Mesodermal cell (in vitro differentiated cells): ENCODE measurements around the gene SGPL1.

ENCODE experiments used
- H3K27ac ChIP-seq: 2 replicates; pipeline ENCODE4 v1.7.0; 2013; ENCODE audit warnings: mild to moderate bottlenecking, low read depth, low read length, moderate library complexity; ENCODE audit not compliant: severe bottlenecking
- H3K36me3 ChIP-seq: 2 replicates; pipeline ENCODE4 v1.7.1; 2013; ENCODE audit warnings: mild to moderate bottlenecking, low read length, moderate library complexity; ENCODE audit not compliant: control insufficient read depth, insufficient read depth
- H3K4me1 ChIP-seq: one replicate; pipeline ENCODE4 v1.7.1; 2013; ENCODE audit warnings: mild to moderate bottlenecking, low read length; ENCODE audit not compliant: insufficient read depth, control insufficient read depth, poor library complexity, severe bottlenecking
- H3K4me3 ChIP-seq: 2 replicates; pipeline ENCODE4 v1.7.0; 2013; ENCODE audit warnings: low read length, control low read depth, mild to moderate bottlenecking; ENCODE audit not compliant: insufficient read depth, poor library complexity, severe bottlenecking; ENCODE audit errors: extremely low read depth
- H3K9me3 ChIP-seq: 2 replicates; pipeline ENCODE4 v1.7.1; 2013; ENCODE audit warnings: mild to moderate bottlenecking, low read length, moderate library complexity; ENCODE audit not compliant: control insufficient read depth
- WGBS, 2 experiments: methylation state at CpG; one replicate each; pipeline ENCODE4 v1.1.5; 2013; ENCODE audit warnings: missing lambda C conversion rate in 2 of 2; ENCODE audit not compliant: insufficient coverage in 2 of 2; 5-methylcytosine and 5-hydroxymethylcytosine counted together

Gene SGPL1

DNA sequence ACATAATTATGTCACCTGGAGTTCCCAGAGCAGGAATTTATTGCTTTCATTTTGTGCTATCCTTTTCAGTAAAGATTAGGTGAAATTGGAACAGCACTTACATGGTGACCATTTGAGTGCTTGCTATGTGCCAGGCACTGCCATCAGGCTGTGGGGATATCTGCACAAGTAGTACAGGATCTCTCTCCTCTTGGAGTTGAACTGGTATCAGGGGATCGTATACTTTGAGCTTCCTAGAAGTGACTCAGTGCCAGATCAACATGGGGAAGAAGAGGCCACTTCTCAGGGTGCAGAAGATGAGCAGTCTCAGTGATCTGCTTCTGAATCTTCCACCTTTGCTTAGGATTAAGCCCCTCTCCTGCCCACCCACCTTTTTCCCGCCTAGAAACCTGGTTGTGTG, 29.5 kb downstream of the SGPL1 start:
- no peak overlapping the region for H3K27ac ChIP-seq
- H3K36me3 ChIP-seq, result peaks cover 67% of the 10 kb centered on the region
- no peaks in the 10 kb centered on the region for H3K9me3 ChIP-seq
- H3K4me3 ChIP-seq, result no peak overlapping the region
- H3K4me1 ChIP-seq, result peaks cover 4% of the 10 kb centered on the region
- 100% methylated on average over 1 of the region's 2 CpGs for WGBS, 2 experiments

DNA sequence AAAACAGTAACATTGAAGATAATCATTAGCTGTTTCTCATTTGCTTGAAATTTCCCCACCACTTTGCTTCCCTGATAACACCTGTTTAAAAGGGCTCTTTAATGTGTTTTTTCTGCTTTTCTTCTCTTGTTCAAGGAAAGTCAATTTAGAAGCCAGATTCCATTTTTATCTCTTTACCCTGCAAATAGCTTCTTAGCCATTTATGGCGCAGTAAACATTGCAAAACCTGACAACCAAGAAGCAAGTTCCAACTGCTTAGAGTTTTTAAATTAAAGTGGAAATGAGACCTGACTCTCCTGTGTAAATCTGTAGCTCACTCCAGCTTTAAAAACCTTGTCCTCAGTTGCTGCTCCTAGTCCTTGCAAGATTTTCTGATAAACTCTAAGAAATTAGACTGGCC, 30.1 kb downstream of the SGPL1 start:
- Histone ChIP-seq H3K4me3 (no peak overlapping the region), H3K36me3 (peaks cover 70% of the 10 kb centered on the region), H3K4me1 (peaks cover 4% of the 10 kb centered on the region), H3K27ac (no peak overlapping the region), H3K9me3 (no peaks in the 10 kb centered on the region)
- WGBS, 2 experiments, result 100% methylated on average over 1 of the region's 1 CpG; no CpG with 5 or more reads in 1 of the 2 experiments

DNA sequence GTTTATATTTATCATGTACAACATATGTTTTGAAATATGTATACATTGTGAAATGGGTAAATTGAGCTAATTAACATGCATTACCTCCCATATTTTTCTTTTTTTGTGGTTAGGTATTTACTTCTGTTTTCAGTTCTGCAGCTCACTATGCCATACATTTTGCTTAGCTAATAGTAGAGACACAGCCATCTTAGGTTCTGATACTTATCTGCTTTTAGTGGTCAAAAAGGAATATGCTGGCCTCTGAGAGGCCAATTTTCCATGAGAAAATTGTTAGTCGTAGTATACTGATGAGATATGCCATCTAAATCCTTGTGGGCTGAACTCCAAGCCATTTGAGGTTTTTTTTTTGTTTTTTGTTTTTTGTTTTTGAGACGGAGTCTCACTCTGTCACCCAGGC, 31.0 kb downstream of the SGPL1 start:
- H3K9me3 ChIP-seq, result no peaks in the 10 kb centered on the region
- H3K27ac ChIP-seq, result no peak overlapping the region
- H3K36me3 ChIP-seq, result peaks cover 71% of the 10 kb centered on the region
- H3K4me1 ChIP-seq, result peaks cover 4% of the 10 kb centered on the region
- H3K4me3 ChIP-seq, result no peak overlapping the region
- 75 to 100% methylated on average over 1 of the region's 2 CpGs for WGBS, 2 experiments

GRCh38 chr10:70847659-70848360, 32.1 kb downstream of the SGPL1 start:
- Histone ChIP-seq H3K4me3 (no peak overlapping the region), H3K27ac (no peak overlapping the region), H3K36me3 (peaks cover 72% of the 10 kb centered on the region), H3K4me1 (peaks cover 4% of the 10 kb centered on the region), H3K9me3 (no peaks in the 10 kb centered on the region)
- WGBS, 2 experiments, result no CpG with 5 or more reads among the region's 1 CpG

GRCh38 chr10:70849582-70850016, 33.9 kb downstream of the SGPL1 start:
- 92 to 100% methylated on average over 1 to 2 of the region's 2 CpGs for WGBS, 2 experiments
- Histone ChIP-seq H3K9me3 (no peaks in the 10 kb centered on the region), H3K36me3 (peaks cover 77% of the 10 kb centered on the region), H3K27ac (no peak overlapping the region), H3K4me1 (peaks cover 4% of the 10 kb centered on the region), H3K4me3 (no peak overlapping the region)

GRCh38 chr10:70850097-70850496, 34.3 kb downstream of the SGPL1 start:
- Histone ChIP-seq H3K4me3 (no peak overlapping the region), H3K36me3 (peaks cover 75% of the 10 kb centered on the region), H3K4me1 (peaks cover 4% of the 10 kb centered on the region), H3K9me3 (no peaks in the 10 kb centered on the region), H3K27ac (no peak overlapping the region)
- 100% methylated on average over 1 to 2 of the region's 3 CpGs for WGBS, 2 experiments

DNA sequence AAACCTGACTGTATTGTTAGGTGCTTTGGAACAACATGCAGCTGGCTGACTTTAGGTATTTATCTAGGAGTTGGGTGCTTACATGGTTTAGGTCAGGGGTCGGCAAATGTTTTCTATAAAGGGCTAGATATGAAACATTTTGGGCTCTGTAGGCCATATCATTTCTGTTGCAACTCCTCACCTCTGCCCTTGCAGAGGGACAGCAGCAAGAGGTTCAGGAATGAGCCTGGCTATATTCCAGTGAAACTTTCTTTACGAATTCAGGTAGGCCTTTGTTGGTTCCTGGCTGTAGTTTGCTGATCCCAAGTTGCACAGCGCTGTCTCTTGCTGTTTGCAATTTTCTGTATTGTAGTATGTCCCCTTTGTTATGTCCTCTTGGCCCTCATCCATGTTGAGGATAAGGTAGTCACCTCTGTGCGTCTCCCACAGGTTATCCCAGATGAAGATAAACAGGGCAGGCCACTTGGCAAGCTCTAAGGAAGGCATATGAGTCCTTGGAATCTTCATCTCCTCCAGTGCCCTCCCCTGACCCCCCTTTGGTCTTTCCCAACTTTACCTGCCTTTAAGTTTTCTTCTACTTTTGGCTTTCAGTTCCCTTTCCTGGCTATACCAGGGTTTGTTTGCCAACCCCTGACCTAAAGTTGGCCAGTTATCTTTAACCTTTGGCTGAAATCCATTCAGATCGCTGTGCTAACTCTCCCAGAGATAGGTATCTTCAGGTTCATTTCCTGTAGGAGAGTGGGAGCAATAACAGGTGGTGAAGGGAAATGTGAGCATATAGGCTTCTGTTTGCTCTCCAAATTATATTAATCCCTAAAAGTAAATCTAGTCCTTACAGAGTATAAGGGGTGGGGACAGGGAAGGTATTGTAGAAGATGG, 36.1 kb downstream of the SGPL1 start:
- Histone ChIP-seq H3K36me3 (peaks cover 73% of the 10 kb centered on the region), H3K4me1 (peaks cover 4% of the 10 kb centered on the region), H3K9me3 (no peaks in the 10 kb centered on the region), H3K27ac (no peak overlapping the region), H3K4me3 (no peak overlapping the region)
- 96 to 100% methylated on average over 3 to 4 of the region's 5 CpGs for WGBS, 2 experiments

- peaks cover 80% of the 10 kb centered on the region for H3K36me3 ChIP-seq
Measured at GRCh38 chr10:70853038-70853437, 37.3 kb downstream of the SGPL1 start.

GRCh38 chr10:70853457-70853856, 37.7 kb downstream of the SGPL1 start:
- peaks cover 83% of the 10 kb centered on the region for H3K36me3 ChIP-seq
- WGBS, 2 experiments, result 100% methylated on average over 1 of the region's 1 CpG; no CpG with 5 or more reads in 1 of the 2 experiments

More at GRCh38 chr10:70853038-70853437, 37.3 kb downstream of the SGPL1 start:
- Histone ChIP-seq H3K27ac (no peak overlapping the region), H3K9me3 (no peaks in the 10 kb centered on the region), H3K4me3 (no peak overlapping the region), H3K4me1 (no peaks in the 10 kb centered on the region)
- WGBS, 2 experiments, result 67 to 100% methylated on average over 1 to 2 of the region's 4 CpGs

DNA sequence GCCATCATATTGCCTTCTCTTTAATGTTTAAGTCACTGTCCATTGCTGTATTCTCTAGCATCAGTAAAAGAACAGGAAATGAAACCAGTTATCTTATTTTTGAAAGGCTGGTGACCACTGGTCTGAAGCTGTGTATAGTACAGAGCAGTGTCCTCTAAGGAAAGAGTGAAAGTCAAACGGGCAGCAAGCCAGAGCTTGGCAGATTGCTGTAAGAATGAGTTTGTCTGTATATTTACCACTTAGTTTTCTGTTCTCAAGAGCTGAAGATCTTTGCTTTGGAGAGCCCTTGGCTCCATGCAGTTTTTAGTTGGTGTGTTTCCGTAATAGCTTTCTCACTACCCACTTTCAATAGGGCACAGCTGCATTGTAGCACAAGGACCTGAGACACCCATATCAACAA, 40.7 kb downstream of the SGPL1 start:
- H3K9me3 ChIP-seq, result no peaks in the 10 kb centered on the region
- H3K4me3 ChIP-seq, result no peak overlapping the region
- H3K27ac ChIP-seq, result no peak overlapping the region
- peaks cover 85% of the 10 kb centered on the region for H3K36me3 ChIP-seq
- WGBS, 2 experiments, result 82 to 86% methylated on average over 1 of the region's 2 CpGs
- H3K4me1 ChIP-seq, result no peaks in the 10 kb centered on the region

More at GRCh38 chr10:70853457-70853856, 37.7 kb downstream of the SGPL1 start:
- Histone ChIP-seq H3K4me3 (no peak overlapping the region), H3K4me1 (no peaks in the 10 kb centered on the region), H3K9me3 (no peaks in the 10 kb centered on the region), H3K27ac (no peak overlapping the region)
